HAP-1 (cell line): Measurements from ENCODE around the gene PALM3.

Experiments
- DNase-seq, 2 experiments: peaks; one replicate each; pipeline ENCODE4 v3.0.0-alpha.2; 2016 to 2020; ENCODE audit warnings: low spot score in 2 of 2
- H3K27me3 ChIP-seq: fragments of 250-450 bp; sonication (Bioruptor Pico); 2 replicates; pipeline ENCODE4 v1.5.1; 2020; ENCODE audit warnings: low read depth, mild to moderate bottlenecking, moderate library complexity
- H3K36me3 ChIP-seq: fragments of 250-450 bp; sonication (Bioruptor Pico); replicated peaks from 2 replicates; pipeline ENCODE4 v1.5.1; 2020; ENCODE audit warnings: mild to moderate bottlenecking
- H3K4me1 ChIP-seq: fragments of 250-450 bp; sonication (Bioruptor Pico); 2 replicates; pipeline ENCODE4 v1.5.1; 2020; ENCODE audit warnings: mild to moderate bottlenecking
- H3K4me3 ChIP-seq: fragments of 250-450 bp; sonication (Bioruptor Pico); 2 replicates; pipeline ENCODE4 v1.5.1; 2020; ENCODE audit warnings: mild to moderate bottlenecking, moderate library complexity
- H3K9me3 ChIP-seq: fragments of 250-450 bp; sonication (Bioruptor Pico); 2 replicates; pipeline ENCODE4 v1.5.1; 2020; ENCODE audit warnings: mild to moderate bottlenecking, moderate library complexity
- in situ Hi-C: fragments of 300-500 bp; cut with MboI; formaldehyde crosslinking; loops from 3 replicates; pipeline ENCODE4 v1.14.3; 2020; ENCODE audit warnings: low sequenced_read_pairs, inconsistent platforms, mixed read lengths

The PALM3 gene

GRCh38 chr19:14094854-14095253 is 33.0 kb upstream of the PALM3 start:
- Histone ChIP-seq H3K36me3 (peaks cover 3% of the 10 kb centered on the region), H3K4me3 (no peak overlapping the region), H3K4me1 (peaks cover 2% of the 10 kb centered on the region; the same call in 1 of the 2 replicates), H3K27me3 (no peaks in the 10 kb centered on the region), H3K9me3 (peaks cover 8% of the 10 kb centered on the region)
- in situ Hi-C loops: no loop called here
- no peak for DNase-seq

GRCh38 chr19:14093117-14093823 is 31.4 kb upstream of the PALM3 start:
- Histone ChIP-seq H3K9me3 (peaks cover 8% of the 10 kb centered on the region), H3K4me3 (no peak overlapping the region), H3K27me3 (no peaks in the 10 kb centered on the region), H3K4me1 (peaks cover 2% of the 10 kb centered on the region; the same call in 1 of the 2 replicates), H3K36me3 (peaks cover 10% of the 10 kb centered on the region)
- in situ Hi-C loops: no loop called here
- DNase-seq: no peak

DNA sequence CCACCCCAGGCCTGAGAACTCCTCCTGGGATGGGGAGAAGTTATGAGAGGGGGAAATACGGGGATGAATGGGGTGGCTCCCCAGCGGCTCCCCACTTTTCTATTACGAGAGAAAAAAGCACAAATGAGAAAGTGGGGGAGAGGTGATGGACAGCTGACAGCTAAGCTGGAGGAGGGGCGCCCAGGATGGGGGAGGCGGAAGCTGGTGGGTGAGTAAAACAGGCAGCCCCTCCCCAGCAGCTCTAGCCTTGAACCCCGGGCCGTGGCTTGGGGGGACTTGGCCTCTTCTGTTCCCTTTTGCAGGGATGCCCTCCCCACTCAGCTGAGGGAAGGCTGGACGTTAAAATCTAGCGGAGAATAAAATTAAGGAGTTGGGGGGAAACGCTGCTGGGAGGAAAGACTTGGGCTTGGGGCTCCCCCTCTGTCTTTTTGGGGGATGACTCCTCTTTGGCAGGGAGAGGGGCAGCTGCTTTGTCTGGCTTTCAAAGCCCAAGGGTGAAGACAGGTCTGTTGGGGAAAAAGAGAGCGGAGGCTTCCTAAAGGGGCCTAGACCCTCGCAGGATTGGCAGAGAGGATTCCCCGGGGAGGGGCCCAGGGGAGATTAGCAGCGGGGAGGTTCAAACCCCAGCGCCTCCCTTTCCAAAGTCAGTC is 30.1 kb upstream of the PALM3 start:
- peak in 1 of 2 experiments; percentile 36 for DNase-seq
- H3K27me3 ChIP-seq: no peaks in the 10 kb centered on the region
- peak overlapping the region; percentile 49 for H3K4me3 ChIP-seq
- H3K9me3 ChIP-seq: peaks cover 8% of the 10 kb centered on the region
- peaks cover 12% of the 10 kb centered on the region for H3K36me3 ChIP-seq
- H3K4me1 ChIP-seq: peaks cover 2% of the 10 kb centered on the region; the same call in 1 of the 2 replicates
- in situ Hi-C loops: no loop called here

- DNase-seq: peak; percentile 62 to 73
- in situ Hi-C loops: no loop called here
Measured at GRCh38 chr19:14091081-14091812, 29.4 kb upstream of the PALM3 start.

GRCh38 chr19:14090509-14091080 is 28.7 kb upstream of the PALM3 start, which contains the start of gene SAMD1:
SAMD1 (minus strand) TSS chr19:14090751.
- Histone ChIP-seq H3K4me3 (peak within 1 kb of the TSS; percentile 49), H3K4me1 (peaks cover 2% of the 10 kb centered on the region; the same call in 1 of the 2 replicates), H3K27me3 (no peaks in the 10 kb centered on the region), H3K9me3 (peaks cover 8% of the 10 kb centered on the region), H3K36me3 (peaks cover 13% of the 10 kb centered on the region)
- peak; percentile 79 to 93 for DNase-seq
- in situ Hi-C loops: no loop called here

More at GRCh38 chr19:14091081-14091812, 29.4 kb upstream of the PALM3 start:
- Histone ChIP-seq H3K9me3 (peaks cover 8% of the 10 kb centered on the region), H3K4me1 (peaks cover 2% of the 10 kb centered on the region; the same call in 1 of the 2 replicates), H3K27me3 (no peaks in the 10 kb centered on the region), H3K4me3 (peak overlapping the region; percentile 49), H3K36me3 (peaks cover 13% of the 10 kb centered on the region)

DNA sequence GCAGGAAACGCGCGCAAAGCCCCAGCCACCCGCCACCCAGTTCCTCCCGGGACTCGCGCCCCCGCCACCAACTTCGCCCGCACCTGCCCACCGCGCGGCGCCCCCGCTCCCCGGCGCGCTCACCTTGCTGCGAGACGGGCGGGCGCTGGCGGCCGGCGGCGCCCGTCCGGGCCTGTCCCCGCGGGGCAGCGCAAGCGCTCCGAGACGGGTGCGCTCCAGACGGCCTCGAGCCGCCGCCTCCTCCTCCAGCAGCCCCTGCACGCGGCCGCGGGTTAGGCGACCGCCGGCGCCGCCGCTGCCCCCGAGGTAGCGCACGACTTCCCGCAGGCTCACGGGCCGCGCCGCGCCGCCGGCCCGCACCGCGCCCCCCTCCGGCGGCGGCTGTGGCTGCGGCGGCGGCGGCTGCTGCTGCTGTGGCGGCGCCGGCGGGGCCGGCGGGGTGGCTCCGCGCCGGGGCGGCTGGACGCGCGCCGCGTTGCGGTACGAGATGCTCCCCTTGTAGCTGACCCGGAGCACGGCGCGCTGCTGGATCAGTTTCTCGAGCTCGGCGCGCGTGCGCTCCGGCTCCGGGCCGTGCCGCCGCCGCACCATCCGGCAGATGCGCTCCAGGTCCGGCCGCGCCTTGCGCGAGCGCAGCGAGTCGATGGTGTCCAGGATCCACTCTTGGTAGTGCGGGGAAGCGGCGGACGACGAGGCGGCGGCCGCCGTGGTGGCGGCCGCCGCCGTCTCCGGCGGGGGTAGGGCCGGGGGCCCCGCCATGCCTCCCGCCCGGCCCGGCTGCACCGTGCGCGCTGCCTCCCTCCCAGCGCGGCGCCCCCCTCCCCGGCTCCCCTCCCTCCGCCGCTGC is 28.0 kb upstream of the PALM3 start:
- Histone ChIP-seq H3K27me3 (no peaks in the 10 kb centered on the region), H3K9me3 (peaks cover 8% of the 10 kb centered on the region), H3K36me3 (peaks cover 13% of the 10 kb centered on the region), H3K4me1 (peaks cover 2% of the 10 kb centered on the region; the same call in 1 of the 2 replicates), H3K4me3 (peak overlapping the region; percentile 38)
- peak in 1 of 2 experiments; percentile 70 for DNase-seq
- in situ Hi-C loops: no loop called here

DNA sequence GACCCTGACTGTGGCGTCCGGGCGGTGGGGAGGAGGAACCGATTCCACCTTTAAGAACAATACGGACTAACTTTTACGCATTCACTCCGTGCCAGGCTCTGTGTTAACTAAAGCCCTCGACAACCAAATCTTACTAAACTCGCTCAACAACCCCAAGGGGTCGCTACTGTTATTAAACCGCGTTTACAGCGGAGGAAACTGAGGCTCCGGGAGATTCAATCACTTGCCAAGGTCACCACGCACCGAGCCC is 27.5 kb upstream of the PALM3 start:
- Histone ChIP-seq H3K9me3 (peaks cover 8% of the 10 kb centered on the region), H3K4me3 (peak overlapping the region; percentile 38), H3K4me1 (peaks cover 2% of the 10 kb centered on the region; the same call in 1 of the 2 replicates), H3K27me3 (no peaks in the 10 kb centered on the region), H3K36me3 (peaks cover 13% of the 10 kb centered on the region)
- in situ Hi-C loops: no loop called here
- peak in 1 of 2 experiments; percentile 31 for DNase-seq

GRCh38 chr19:14088634-14089411 is 26.9 kb upstream of the PALM3 start:
- Histone ChIP-seq H3K27me3 (no peaks in the 10 kb centered on the region), H3K4me1 (peaks cover 2% of the 10 kb centered on the region; the same call in 1 of the 2 replicates), H3K9me3 (peaks cover 6% of the 10 kb centered on the region; the same call in 1 of the 2 replicates), H3K36me3 (peaks cover 13% of the 10 kb centered on the region), H3K4me3 (peak overlapping the region; percentile 38)
- no peak for DNase-seq
- in situ Hi-C loops: no loop called here

DNA sequence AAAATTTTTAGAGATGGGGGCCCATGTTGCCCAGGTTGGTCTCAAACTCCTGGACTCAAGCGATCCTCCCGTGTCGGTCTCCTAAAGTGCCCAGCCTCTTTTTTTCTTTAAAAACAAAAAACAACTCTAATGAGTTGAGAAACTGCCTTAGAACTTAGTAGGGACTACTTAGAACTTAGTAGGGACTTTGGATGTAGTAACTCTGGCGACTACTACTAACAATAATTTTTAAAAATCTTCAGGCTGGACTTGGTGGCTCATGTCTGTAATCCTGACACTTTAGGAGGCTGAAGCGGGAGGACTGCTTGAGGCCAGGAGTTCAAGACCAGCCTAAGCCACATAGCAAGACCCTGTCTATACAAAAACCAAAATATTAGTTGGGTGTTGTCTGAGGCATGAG is 24.2 kb upstream of the PALM3 start:
- Histone ChIP-seq H3K4me1 (no peaks in the 10 kb centered on the region; the same call in none of the 2 replicates), H3K9me3 (no peaks in the 10 kb centered on the region), H3K27me3 (no peaks in the 10 kb centered on the region), H3K4me3 (no peak overlapping the region), H3K36me3 (peaks cover 13% of the 10 kb centered on the region)
- in situ Hi-C loops: no loop called here
- DNase-seq: no peak

DNA sequence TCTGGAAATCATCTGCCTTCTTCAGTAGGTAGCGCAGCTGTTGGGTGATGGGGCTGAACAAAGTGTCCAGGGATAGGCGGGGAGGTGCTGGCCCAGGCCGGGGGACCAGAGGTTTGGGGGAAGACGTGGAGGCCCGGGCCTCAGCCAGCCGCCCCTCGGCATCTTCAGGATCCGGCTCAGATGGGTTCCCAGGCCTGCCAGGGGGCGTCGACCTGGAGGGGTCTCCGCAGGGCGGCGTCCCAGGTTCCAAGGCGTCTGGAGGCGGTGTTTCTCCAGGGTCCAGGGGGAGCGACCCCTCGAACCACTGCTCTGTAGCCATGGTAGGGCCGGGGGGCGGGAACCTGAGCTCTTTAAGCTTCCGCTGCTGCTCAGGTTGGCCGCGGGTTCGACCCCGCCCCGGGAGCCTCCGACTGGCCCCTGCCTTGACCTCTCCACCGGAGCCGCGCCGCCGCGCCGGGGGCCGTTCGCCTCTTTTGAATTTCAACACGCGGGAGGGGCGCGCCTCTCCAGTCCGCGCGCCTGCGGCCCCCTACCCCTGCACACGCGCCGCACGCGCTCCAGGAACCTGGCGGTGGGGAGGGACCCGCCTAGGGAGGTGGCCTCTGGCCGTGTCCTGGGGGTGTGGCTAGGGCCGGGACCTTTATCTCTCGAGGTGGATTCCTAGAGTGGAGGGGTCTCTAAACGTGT is 23.6 kb upstream of the PALM3 start, which contains the start of gene C19orf67:
TSS of gene C19orf67 (minus strand) at position 475 of the 687 bp plus-strand sequence. CDS start at position 319, 156 bp downstream.
- H3K4me1 ChIP-seq: peaks cover 1% of the 10 kb centered on the region
- peaks cover 13% of the 10 kb centered on the region for H3K36me3 ChIP-seq
- no peak for DNase-seq
- H3K27me3 ChIP-seq: no peaks in the 10 kb centered on the region
- no peaks in the 10 kb centered on the region for H3K9me3 ChIP-seq
- in situ Hi-C loops: no loop called here
- H3K4me3 ChIP-seq: no peak within 1 kb of the TSS

DNA sequence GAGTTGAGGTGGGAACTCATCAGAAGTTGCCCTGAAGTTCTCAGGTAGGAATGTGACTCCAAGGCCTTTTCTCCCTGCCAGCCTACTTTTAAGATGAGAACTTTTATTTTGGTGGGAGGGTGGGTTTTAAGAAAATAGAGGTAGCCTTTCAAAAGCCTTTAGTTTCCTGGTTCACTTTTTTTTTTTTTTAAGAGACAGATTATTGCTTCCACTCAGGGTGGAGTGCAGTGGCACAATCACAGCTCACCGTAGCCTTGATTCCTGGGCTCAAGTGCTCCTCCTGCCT is 20.7 kb upstream of the PALM3 start:
- Histone ChIP-seq H3K4me3 (no peak overlapping the region), H3K4me1 (peaks cover 5% of the 10 kb centered on the region), H3K9me3 (no peaks in the 10 kb centered on the region), H3K27me3 (no peaks in the 10 kb centered on the region), H3K36me3 (peaks cover 4% of the 10 kb centered on the region; the same call in 1 of the 2 replicates)
- DNase-seq: no peak
- in situ Hi-C loops: no loop called here
